ENCODE data around the gene FRMD4A.
A peak's percentile ranks its signal among the peaks of the same experiment; 100 is the strongest.
"Not testable (repeated sequence)": the region's sequence is repeated elsewhere in the genome, so short reads cannot be mapped to it uniquely, and the experiment has no call there.

Gene FRMD4A

DNA sequence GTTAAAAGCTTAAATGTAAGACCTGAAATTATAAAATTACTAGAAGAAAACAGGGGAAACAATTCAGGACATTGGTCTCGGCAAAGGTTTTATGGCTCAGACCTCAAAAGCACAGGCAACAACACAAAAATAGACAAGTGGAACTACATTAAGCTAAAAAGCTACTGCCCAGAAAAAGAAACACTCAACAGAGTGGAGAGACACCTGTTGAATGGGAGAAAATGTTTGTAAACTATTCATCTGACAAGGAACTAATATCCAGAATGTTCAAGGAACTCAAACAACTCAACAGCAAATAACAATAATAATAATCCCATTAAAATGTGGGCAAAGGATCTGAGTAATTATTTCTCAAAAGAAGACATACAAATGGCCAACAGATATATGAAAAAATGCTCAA, 170.4 kb downstream of the FRMD4A start:
- no peak for TF ChIP-seq JUND (IDR thresholded peaks at IDR 0.05; ENCODE audit: low read depth)
- in situ Hi-C loops (cut with HindIII; ENCODE audit: low pct_unique_long_range_greater_than_20kb, low sequenced_read_pairs), result no loop called here
- DNase-seq (ENCODE audit: low read depth in 1 of 2, low spot score in 1 of 2), result no peak

DNA sequence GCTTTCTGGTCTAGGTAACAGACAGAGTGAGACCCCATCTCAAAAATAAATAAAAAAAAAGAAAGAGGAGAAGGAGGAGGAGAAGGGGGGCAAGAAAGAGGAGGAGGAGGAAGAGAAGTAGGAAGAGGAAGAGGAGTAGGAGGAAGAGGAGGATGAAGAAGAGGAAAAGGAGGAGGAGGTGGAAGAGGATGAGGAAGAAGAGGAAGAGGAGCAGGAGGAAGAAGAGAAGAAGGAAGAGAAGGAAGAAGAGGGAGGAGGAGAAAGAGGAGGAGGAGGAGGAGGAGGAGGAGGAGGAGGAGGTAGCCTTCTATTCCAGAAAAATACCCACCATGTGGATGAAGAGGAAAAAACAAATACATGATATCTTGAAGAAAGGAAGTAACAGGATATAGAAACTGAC, 172.1 kb downstream of the FRMD4A start:
- in situ Hi-C loops (cut with HindIII; ENCODE audit: low pct_unique_long_range_greater_than_20kb, low sequenced_read_pairs), result no loop called here
- no peak for DNase-seq (ENCODE audit: low read depth in 1 of 2, low spot score in 1 of 2)
- TF ChIP-seq JUND (IDR thresholded peaks at IDR 0.05; ENCODE audit: low read depth), result no peak

DNA sequence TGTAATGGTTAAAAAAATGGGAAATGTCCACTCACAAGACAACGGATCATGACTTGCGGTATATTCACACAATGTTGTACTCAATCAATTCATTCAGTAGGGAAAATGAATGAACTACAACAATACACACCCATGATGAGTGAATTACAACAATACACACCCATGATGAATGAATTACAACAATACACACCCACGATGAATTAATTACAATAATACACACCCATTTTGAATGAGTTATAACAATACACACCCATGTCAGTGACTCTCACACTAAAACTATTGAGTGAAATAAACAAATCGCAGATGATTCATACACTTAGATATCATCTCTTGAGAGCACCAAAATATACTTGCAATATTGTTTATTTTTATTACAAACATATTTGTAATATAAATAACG, 174.6 kb downstream of the FRMD4A start:
- in situ Hi-C loops (cut with HindIII; ENCODE audit: low pct_unique_long_range_greater_than_20kb, low sequenced_read_pairs), result no loop called here
- TF ChIP-seq JUND (IDR thresholded peaks at IDR 0.05; ENCODE audit: low read depth), result no peak
- DNase-seq (ENCODE audit: low read depth in 1 of 2, low spot score in 1 of 2), result no peak

DNA sequence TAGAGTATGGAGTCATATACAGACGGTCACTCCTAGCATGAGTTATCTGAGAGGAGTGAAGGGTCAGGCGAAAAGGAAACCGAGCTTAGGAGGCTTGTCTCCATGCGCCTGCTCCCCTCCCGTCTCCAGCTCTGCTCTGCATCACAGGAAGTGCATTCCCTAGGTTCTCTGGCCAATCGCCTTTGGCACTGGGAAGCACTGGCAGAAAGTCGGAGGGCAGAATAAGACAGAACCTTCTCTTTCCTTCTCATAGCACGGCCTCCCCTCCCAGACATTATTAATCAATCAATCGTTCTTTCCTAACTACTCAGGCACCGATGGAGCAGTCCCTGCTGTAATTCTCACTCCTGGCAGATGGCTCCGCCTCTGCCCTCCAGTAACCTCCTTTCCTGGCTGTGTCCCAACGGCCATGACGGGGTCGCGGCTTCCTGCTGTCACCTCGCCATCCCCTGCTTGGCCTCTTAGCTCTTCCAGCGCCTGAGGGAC, 177.1 kb downstream of the FRMD4A start:
- no peak for TF ChIP-seq JUND (IDR thresholded peaks at IDR 0.05; ENCODE audit: low read depth)
- DNase-seq (ENCODE audit: low read depth in 1 of 2, low spot score in 1 of 2), result peak in 1 of 2 experiments; percentile 71
- in situ Hi-C loops (cut with HindIII; ENCODE audit: low pct_unique_long_range_greater_than_20kb, low sequenced_read_pairs), result no loop called here

DNA sequence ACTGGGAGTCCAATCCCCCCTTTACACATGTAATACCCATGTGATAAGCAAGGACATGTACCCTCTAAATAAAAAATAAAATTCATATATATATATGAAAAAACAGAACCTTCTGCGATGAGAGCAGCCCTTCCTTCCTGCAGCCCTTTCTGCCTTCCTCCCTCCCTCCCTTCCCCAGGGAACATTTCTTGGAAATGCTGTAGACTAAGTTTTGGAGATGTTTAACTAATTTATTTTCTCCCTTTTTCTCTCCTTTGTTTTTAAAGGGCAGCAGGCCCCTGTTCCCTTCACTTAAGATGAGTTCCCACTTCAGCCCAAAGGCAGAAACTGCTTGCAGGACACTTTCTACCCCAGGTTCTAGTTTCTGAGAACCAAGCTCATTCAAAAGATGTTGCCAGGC, 179.2 kb downstream of the FRMD4A start:
- in situ Hi-C loops (cut with HindIII; ENCODE audit: low pct_unique_long_range_greater_than_20kb, low sequenced_read_pairs), result no loop called here
- TF ChIP-seq JUND (IDR thresholded peaks at IDR 0.05; ENCODE audit: low read depth), result no peak
- DNase-seq (ENCODE audit: low read depth in 1 of 2, low spot score in 1 of 2), result no peak

DNA sequence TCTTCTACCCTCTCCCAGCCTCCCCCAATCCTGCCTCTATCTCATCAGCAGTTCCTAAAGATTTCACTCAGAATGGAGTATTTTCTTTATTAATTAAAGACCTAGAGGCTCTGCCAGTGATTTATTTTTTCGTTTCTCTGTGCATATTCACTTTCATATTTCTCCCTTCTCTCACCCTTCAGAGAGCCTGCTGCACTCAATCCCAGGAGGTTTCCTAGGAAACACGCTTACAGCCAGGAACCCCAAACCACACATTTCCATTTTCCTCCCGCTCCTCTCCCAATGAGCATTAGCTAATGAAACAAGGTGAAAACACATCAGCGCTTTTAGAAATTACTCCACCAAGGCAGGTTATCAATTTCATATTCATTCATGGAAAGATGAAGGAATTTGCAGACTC, 180.2 kb downstream of the FRMD4A start:
- no peak for DNase-seq (ENCODE audit: low read depth in 1 of 2, low spot score in 1 of 2)
- in situ Hi-C loops (cut with HindIII; ENCODE audit: low pct_unique_long_range_greater_than_20kb, low sequenced_read_pairs), result no loop called here
- TF ChIP-seq JUND (IDR thresholded peaks at IDR 0.05; ENCODE audit: low read depth), result no peak

DNA sequence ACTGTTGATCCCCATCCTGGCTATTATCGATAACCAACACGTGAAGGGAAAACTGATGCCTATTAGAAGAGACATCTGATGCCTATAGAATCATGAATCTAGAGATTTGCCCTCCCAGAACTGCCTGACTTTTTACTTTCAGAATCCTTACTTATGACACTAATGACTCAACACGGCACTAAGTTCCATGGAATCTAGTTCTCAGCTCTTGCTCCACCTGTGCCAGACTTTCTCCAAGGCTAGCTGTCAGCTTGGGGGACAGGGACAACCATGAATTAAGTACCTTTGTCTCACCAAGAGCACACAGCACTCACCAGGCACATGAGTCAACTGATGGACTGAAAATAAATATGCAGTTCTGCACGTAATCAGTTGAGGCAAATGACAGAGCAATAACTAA, 184.2 kb downstream of the FRMD4A start:
- TF ChIP-seq JUND (IDR thresholded peaks at IDR 0.05; ENCODE audit: low read depth), result no peak
- in situ Hi-C loops (cut with HindIII; ENCODE audit: low pct_unique_long_range_greater_than_20kb, low sequenced_read_pairs), result no loop called here
- DNase-seq (ENCODE audit: low read depth in 1 of 2, low spot score in 1 of 2), result no peak

DNA sequence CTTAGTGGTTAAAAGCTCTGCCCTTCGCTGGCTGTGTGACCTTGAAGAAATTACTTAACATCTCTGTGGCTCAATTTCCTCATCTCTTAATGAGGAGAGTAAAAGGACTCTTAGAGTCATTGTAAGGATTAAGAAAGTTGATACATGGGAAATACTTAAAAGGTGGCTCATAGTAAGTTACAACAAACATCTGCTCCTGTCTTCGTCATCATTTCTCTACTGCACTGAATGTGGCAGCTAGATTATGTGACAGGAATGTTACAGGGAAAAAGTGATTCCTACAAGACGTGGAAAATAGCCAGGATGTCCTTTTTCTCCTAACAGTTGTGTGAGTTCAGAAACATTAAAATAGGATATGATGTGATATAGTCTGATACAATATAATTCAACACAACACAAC, 184.7 kb downstream of the FRMD4A start:
- no peak for DNase-seq (ENCODE audit: low read depth in 1 of 2, low spot score in 1 of 2)
- in situ Hi-C loops (cut with HindIII; ENCODE audit: low pct_unique_long_range_greater_than_20kb, low sequenced_read_pairs), result no loop called here

DNA sequence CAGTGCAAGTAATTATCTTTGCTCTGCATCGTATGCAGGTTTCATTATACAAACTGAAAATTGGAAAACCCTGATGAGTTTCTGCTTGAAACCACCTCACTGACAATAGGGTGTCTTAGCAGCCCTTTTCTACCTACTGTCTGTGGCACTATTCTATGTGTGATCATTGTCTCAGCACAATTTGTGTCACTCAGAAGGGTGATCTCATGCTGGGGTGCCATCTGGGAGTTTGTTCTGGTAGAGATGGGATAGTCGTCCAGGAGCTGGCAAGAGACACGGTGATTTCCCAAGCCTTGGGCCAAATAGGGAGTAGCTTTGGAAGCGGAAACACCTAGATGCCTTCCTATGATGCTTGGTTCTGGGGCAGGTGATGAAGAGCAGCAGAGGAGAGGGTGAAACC, 186.3 kb downstream of the FRMD4A start:
- in situ Hi-C loops (cut with HindIII; ENCODE audit: low pct_unique_long_range_greater_than_20kb, low sequenced_read_pairs), result no loop called here
- TF ChIP-seq JUND (IDR thresholded peaks at IDR 0.05; ENCODE audit: low read depth), result no peak

More for the DNA sequence above, 184.7 kb downstream of the FRMD4A start:
- TF ChIP-seq JUND (IDR thresholded peaks at IDR 0.05; ENCODE audit: low read depth), result no peak

DNA sequence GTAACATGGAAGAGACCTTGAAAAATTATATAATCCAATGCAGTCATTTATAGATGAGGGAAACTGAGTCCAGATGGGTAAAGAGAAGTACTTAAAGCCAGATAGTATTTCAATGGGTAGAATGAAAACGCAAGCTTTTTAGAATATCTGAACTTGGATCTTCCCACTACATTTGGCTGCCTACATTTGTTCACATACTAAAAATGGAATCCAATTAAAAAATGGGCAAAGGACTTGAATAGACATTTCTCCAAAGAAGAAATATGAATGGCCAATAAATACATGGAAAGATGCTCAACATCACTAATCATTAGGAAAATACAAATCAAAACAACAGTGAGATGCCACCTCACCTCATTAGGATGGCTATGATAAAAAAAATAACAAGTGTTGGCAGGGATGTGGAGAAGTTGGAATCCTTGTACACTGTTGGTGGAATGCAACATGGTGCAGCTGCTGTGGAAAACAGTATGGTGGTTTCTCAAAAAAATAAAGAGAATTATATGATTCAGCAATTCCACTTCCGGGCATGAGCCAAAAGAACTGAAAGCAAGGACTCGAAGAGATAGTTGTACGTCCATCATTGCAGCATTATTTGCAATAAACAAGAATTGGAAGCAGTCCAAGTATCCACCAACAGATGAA, 188.0 kb downstream of the FRMD4A start:
- no peak for DNase-seq (ENCODE audit: low read depth in 1 of 2, low spot score in 1 of 2)
- in situ Hi-C loops (cut with HindIII; ENCODE audit: low pct_unique_long_range_greater_than_20kb, low sequenced_read_pairs), result no loop called here
- no peak for TF ChIP-seq JUND (IDR thresholded peaks at IDR 0.05; ENCODE audit: low read depth)

More for the DNA sequence above, 186.3 kb downstream of the FRMD4A start:
- no peak for DNase-seq (ENCODE audit: low read depth in 1 of 2, low spot score in 1 of 2)

DNA sequence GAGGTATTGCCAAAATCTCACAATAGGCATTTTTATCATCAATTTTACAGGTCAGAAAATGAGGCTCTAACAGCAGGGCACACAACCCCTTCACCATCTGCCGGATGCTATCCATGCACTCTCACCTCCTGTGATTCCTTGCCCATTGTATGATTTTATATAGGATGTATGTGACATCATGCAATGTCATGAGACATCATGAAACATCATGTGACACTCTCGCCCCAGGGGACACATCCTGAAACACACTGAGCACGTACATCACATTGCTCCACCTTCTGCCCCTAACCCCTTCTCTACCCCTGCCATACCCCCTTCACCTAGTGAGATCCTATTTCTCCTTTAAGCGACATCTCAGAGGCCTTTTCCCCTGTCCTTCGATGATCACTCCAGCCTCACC, 189.4 kb downstream of the FRMD4A start:
- in situ Hi-C loops (cut with HindIII; ENCODE audit: low pct_unique_long_range_greater_than_20kb, low sequenced_read_pairs), result no loop called here
- no peak for TF ChIP-seq JUND (IDR thresholded peaks at IDR 0.05; ENCODE audit: low read depth)
- no peak for DNase-seq (ENCODE audit: low read depth in 1 of 2, low spot score in 1 of 2)

DNA sequence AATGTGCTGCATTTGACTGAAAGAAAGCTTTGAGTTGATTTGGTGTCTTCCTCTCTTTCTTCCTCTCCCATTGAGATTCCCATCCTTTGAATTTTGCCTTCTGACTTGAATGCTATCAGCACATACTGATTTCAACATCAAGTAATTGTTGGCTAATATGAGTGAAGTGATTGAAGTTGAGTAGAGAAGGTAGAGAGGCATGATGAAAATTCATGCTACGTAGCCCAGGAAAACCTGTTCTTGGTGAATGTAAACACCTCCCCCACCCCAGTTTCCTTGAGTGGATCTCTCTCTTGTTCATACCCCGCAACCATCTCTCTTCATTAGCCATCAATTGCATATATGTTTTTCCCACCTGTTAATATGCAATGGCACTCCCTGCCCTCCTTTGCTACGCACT, 193.3 kb downstream of the FRMD4A start:
- in situ Hi-C loops (cut with HindIII; ENCODE audit: low pct_unique_long_range_greater_than_20kb, low sequenced_read_pairs), result no loop called here
- DNase-seq (ENCODE audit: low read depth in 1 of 2, low spot score in 1 of 2), result no peak
- no peak for TF ChIP-seq JUND (IDR thresholded peaks at IDR 0.05; ENCODE audit: low read depth)

DNA sequence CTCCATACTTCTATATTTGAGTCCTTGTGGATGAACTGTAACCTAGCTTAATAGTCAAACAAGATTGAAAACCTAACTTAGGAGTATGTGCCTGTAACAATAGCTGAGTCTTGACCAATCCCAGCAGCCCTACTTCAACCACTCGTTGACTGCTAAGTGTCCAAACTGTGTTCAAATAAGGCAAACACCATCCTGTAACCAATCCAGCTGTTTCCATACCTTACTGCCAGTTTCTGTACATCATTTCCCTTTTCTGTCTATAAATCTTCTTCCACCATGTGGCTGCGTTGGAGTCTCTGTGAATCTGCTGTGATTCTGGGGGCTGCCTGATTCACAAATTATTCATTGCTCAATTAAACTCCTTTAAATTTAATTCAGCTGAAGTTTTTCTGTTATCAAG, 195.5 kb downstream of the FRMD4A start:
- in situ Hi-C loops (cut with HindIII; ENCODE audit: low pct_unique_long_range_greater_than_20kb, low sequenced_read_pairs); DNase-seq (ENCODE audit: low read depth in 1 of 2, low spot score in 1 of 2): not testable (repeated sequence)

DNA sequence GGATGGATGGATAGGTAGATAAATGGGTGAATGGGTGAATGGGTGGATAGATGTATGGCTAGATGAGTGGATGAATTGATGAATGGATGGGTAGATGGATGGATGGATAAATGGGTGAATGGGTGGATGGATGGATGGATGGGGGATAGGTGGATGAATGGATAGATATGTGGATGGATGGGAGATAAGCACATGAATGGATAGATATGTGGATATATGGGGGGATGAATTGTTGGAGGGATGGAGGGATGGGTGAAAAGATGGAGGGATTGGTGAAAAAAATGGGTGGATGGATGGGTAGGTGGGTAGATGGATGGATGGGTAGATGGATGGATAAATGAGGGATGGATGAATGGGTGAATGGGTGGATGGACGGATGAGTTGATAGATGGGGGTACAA, 196.4 kb downstream of the FRMD4A start:
- no peak for TF ChIP-seq JUND (IDR thresholded peaks at IDR 0.05; ENCODE audit: low read depth)
- no peak for DNase-seq (ENCODE audit: low read depth in 1 of 2, low spot score in 1 of 2)
- in situ Hi-C loops (cut with HindIII; ENCODE audit: low pct_unique_long_range_greater_than_20kb, low sequenced_read_pairs), result no loop called here
